OCI-LY7 (cell line): ENCODE data around the gene SLC23A1.

Experiments
- EZH2phosphoT487 ChIP-seq: fragments of 200-600 bp; sonication (generic); IDR thresholded peaks from 2 replicates; pipeline ENCODE4 v1.6.1; 2018; ENCODE audit warnings: low read depth, borderline replicate concordance, mild to moderate bottlenecking, mixed run types, antibody characterized with exemption, low read length, moderate library complexity, mixed read lengths
- TF ChIP-seq, protein P1 (sequence below): fragments of 200-600 bp; sonication (generic); conservative IDR thresholded peaks from 2 replicates; pipeline ENCODE4 v1.5.1; 2014; ENCODE audit warnings: mild to moderate bottlenecking, antibody characterized with exemption, low read length, moderate library complexity, mixed read lengths

DNA sequence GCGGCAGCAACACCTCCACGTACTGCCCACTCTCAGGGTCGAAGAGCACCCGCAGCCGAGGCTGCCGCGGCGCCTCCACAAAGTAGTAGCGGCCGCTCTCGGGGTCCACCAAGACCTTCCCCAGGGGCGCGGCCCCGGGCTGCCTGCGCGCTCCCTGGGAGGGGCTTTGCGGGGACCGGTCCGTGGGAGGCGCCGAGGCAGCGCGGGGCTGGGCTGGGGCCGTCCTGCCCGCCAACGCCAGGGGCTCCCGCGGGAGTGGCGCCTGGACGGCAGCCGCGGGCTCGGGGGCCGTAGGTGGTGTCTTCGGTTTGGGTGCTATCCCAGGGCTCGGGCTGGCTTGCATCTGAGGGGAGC lies 9.2 kb upstream of the SLC23A1 start:
- TF ChIP-seq, protein P1, sequence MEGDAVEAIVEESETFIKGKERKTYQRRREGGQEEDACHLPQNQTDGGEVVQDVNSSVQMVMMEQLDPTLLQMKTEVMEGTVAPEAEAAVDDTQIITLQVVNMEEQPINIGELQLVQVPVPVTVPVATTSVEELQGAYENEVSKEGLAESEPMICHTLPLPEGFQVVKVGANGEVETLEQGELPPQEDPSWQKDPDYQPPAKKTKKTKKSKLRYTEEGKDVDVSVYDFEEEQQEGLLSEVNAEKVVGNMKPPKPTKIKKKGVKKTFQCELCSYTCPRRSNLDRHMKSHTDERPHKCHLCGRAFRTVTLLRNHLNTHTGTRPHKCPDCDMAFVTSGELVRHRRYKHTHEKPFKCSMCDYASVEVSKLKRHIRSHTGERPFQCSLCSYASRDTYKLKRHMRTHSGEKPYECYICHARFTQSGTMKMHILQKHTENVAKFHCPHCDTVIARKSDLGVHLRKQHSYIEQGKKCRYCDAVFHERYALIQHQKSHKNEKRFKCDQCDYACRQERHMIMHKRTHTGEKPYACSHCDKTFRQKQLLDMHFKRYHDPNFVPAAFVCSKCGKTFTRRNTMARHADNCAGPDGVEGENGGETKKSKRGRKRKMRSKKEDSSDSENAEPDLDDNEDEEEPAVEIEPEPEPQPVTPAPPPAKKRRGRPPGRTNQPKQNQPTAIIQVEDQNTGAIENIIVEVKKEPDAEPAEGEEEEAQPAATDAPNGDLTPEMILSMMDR: no peak
- TF ChIP-seq EZH2phosphoT487: no peak
